Suppressor macrophage (primary cell): ENCODE data around the gene RBMS1.

ENCODE experiments used
- DNase-seq, 4 experiments: peaks; one replicate each; pipeline ENCODE4 v3.0.0-alpha.2; 2020 to 2022

Gene RBMS1

DNA sequence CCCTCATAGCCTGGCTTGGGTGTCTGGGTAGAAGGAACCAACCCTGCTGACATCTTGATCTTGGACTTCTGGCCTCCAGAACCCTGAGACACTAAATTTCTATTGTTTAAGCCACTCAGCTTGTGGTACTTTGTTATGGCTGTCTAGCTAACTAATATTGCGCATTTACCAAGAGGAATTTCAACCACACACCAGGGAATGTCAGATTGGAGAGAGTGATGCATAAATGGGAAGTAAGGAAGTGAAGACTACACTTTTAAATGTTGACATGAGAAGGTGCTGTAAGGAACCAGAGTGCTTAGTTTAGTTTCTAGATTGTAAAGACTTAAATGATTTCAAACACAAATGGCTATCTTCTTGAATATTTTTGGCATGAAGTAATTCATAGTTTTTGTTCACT, 194.6 kb downstream of the RBMS1 start:
- no peak for DNase-seq

DNA sequence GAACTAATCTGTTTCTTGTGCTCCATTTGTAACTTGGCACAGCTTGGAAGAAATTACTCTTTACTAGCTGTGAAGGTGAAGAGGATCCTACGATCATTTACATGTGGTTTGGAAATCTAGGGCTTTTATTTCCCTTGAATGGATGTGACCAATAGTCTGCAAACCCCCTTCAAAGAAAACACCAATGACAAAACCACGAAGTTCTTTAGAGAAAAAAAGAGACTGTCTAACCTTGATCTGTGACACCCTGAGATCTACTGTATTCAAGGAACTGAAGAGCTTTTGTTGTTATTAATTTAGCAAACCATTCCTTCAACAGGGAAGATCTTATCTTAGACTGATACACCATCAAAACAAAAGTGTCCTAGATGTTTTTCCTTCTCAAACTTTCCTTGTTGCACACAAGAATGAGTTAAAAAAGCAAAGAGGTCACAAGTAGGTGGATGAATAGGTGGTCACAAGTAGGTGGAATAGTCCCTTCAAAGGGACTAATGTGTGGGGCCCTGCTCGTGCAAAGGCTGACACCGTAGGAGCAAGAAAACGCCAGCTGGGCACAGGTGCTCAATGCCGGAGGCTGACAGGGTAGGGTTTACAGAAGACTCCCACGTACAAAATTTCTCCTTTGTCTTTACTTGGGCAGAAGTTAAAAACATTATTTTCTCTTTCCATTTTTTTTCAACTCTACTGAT, 197.9 kb downstream of the RBMS1 start:
- DNase-seq, result no peak

DNA sequence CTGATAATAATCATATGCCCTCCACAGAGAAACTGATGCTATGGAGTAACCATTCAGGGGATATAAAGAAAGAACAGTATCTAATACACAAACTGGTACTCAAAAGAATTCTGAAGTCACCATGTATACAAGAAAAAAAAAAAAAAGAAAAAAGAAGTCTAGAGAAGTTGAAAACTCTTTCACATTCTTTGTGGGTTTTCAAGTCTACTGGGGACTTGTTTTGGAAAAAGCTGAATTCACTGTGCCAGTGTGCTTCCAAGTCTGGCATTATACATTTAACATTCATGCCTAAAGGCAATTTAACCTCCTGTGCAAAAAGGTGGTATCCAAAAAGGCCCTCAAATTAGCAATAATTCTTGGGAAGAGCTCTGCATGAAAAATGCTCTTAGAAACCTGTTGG, 198.7 kb downstream of the RBMS1 start:
- DNase-seq, result no peak

DNA sequence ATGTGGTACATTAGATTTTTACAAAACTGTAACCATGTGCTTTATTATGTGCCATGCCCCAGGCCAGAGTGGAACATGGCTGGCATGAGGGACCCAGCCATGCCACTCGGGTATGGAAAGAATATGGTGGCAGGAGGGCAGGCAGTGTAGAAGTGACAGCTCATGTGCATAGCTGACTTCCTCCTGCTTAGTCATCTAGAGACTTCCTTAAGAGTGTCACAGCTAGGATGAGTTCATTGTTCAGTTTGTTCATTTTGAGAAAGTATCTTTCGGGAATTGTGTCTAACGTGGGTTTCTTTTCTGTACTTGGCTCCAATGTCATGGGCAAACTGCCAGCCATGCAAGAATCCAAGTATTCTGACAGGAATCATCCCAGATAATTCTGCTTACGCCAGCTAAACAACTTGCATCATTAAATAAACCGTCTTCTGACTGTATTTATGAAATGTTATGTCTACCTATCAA, 199.2 kb downstream of the RBMS1 start:
- DNase-seq, result peak; percentile 56 to 85 (median 73)

DNA sequence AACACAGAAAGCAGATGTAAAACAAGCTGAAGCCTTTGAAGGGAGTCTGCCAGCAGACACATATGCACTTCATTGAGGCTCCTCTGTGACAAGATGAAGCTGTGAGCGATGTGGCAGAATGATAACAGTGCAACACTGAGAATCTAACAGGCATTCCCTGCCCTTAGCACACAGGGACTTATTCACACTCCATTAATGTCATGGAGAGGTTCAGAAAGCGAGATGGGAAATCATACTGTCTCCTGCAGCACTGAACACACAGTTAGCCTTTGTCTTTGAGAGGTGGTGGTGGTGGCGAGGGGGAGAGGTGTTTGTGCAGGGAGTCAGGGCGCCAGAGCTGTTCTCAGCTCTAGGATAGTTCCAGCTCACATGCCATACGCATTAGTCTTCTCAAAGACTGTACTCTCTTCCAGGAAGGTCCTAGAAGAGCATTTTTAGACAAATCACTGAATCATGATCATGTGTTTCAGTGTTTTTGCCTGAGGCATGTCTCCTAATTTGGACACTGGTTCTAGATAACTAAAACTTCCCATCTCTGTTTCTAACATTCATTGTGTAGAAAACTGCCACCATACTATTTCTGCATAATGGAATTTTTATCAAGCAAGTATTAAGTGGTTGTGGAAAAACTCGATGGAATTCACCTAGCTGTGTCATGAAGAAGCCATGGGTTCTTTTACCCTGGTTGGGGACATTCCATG, 200.1 kb downstream of the RBMS1 start:
- DNase-seq, result peak in 1 of 4 experiments; percentile 4

DNA sequence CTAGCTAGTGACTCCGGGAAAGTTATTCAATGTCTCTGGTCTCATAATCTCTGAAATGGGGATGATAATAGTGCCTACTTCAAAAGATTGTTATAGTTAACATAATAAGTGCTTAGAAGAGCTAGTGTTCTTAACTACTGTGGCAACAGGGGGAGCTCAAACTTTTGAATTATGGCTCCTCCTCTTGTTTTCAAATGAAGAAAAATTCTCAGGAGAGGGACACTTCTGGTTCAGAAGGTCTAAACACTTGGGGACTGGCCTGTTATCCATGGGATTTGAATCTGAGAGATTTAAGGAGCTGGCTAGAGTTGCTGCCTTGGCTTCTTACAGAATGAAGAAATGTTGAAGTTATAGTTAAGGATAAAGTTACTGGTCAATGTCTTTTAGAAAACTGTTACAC, 201.4 kb downstream of the RBMS1 start:
- DNase-seq, result no peak

DNA sequence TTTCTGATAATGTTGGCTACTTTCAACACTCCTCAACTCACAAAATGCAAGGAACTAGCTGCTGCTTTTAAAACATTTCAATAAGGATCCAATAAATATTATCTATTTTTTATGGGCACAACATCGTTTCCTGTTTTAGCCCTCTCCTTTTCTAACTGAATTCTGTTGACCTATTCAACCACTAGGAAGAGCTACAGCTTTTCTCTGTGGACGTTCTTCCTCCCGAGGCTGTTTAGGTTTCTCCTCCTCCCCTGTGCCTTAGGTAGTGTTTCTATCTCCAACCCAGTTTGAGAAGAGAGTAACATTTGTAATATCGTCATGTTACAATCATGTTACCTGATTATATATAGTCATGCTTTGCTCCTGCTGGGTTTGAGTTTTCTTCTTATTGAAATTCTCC, 202.2 kb downstream of the RBMS1 start:
- no peak for DNase-seq

DNA sequence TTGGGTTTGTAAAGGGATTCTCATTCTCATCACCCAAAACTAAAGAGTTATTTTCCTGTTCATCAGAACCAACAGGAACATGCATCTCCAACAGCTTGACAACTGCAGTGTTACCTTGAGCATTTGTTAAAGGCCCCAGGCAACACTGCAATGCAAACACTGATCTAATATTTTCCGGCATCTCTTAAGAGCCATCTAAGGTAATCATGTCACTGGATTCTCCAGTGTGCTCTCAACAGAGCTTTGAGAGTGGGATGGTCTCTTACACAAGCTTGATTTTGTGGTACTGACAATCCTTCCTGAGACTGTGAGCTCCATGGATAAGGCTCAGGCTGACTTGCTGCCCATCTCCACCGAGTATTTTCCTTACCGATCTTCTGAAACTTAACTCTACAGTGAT, 203.0 kb downstream of the RBMS1 start:
- DNase-seq, result no peak

DNA sequence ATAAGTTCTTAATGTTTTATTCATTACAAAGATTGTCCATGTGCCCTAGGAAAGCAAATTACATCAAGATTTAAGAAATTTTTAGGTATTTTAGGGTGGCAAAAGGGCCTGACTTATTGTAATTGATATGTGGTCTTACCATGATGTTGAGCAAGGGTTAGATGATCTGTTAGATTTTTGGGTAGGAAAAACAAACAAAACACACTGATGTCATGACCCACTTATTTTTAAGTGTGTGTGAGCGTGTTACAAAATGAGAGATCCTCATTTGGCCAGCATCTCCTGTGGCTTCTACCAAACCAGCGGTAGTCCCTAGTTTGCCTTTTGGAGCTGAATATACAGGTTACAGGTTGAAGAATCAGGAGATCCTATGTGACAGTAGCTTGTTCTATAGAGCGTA, 203.8 kb downstream of the RBMS1 start:
- DNase-seq, result peak in 2 of 4 experiments; percentile 31 to 34

DNA sequence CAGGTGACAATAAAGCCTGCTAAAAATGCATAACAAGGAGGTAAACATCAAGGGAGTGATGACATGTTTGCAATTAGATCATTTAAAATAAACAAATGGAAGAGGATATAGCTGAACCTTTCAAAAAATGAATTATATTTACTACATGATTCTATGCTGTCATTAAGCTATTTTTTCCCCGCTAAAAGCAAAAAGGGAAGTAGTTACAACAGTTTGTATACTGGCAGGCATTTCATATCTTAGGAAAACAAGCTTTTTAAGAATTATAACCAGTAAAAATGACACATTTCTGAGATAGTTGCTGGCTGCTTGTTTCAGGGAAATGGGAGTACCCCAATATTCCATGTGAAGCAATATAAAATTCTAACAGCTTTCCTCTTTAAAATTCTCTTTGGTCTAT, 204.5 kb downstream of the RBMS1 start:
- peak in 2 of 4 experiments; percentile 66 for DNase-seq

DNA sequence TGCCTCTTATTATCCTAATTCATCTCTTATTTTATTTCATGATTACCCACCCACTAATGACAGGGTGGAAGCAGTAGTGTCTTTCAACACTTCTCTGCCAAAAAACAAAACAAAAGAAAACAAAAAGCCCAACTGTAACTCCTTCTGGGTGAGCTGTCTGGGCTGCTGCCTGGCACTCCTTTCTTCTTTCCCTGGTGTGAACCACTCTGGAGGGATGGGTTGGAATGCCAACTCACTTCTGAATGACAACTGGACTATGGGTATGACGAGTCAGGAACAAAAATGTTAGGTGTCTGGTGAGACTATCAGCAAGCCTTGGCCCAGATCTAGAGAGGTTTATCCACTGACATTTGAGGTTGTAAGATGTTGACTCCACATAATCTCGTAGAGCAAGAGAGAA, 205.3 kb downstream of the RBMS1 start:
- DNase-seq, result no peak

DNA sequence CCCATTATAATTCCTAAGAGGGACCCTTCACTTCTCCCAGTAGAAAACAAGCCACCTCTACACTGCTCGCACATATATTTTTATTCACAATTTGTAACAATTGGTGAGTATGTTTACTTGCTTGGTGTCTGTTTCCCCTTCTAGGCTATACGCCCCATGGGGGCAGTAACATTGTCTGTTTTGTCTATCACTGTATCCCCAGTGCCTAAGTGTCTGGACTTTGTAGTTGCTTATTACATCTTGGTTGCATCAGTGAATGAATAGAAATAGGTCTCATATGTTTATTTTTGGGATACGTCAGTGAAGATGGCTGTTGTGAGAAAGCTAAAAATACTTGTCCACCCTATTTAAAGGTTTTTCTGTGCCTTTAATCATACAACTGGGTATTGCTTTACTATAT, 206.1 kb downstream of the RBMS1 start:
- no peak for DNase-seq

DNA sequence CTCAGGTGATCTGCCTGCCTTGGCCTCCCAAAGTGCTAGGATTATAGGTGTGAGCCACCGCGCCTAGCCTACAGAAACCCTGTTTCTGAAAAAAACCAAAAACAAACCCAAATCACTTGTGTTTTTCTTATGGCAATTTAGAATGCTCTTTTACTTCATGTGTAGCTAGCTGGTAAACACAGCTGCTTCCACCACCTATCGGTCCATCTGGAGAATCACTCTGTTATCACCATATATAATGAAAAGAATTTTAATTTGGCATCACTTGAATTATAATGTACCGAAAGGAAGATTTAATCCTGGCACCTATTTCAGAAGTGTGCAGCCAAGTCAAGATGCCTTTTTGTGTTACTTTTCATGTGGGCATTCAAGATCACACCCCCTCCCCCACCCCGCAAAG, 207.1 kb downstream of the RBMS1 start:
- no peak for DNase-seq

DNA sequence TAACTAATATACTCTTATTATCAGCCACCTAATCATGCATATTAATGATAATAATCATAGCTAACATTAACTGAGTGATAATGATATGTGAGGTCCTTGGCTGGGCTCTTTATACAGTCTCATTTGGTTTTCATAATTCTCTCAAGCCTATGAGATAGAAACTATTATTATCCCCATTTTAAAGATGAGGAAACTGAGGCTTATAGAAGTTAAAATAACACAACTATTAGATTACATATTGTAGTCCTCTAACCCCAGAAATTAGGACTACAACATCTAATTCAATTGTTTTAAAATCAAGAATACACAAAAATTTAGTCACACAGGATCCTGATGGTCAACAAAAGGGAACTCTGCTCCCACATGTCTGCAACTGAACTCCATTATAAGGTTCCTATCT, 209.9 kb downstream of the RBMS1 start:
- DNase-seq, result no peak

DNA sequence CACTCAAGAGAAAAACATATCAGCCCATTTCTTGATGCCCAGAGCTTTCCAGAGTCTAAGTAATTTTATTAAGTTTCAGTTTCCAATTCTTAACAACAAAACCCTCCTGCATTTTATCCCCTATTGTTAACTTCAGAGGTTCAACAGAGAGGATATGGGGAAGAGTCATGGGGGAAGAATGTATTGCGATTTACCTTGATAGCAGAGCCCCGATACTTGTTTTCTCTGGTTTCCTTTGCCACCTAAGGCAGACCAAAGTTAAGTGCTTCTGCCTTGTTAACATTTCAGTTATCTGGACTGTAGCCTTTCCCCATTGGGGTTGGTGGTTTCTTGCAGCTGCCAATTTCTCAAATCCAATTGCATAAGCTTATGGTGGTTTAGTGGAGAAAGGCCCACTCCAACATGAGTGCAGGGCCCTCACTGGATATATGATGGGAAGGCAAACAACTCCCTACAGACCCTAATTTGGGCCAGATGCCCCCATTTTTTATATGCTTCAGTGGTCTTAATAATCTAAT, 211.5 kb downstream of the RBMS1 start:
- DNase-seq, result no peak

DNA sequence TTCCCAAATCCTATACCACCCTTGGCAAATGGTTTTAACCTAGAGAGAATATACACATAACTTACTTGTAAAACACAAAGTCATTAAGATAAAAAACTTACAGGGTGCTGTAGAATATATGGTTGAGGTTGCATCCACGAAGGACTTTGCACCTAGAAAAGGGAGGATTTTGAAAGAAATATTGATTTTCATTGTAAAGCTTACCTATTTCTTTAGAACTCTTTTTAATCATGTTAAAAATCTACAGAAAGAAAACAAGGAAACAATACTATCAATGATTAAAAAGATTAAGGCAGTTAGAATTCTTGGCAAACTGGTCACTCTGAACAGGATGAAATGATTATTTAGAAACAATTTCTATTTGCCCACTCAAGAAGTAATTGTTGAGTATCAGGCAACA, 212.4 kb downstream of the RBMS1 start:
- DNase-seq, result no peak

DNA sequence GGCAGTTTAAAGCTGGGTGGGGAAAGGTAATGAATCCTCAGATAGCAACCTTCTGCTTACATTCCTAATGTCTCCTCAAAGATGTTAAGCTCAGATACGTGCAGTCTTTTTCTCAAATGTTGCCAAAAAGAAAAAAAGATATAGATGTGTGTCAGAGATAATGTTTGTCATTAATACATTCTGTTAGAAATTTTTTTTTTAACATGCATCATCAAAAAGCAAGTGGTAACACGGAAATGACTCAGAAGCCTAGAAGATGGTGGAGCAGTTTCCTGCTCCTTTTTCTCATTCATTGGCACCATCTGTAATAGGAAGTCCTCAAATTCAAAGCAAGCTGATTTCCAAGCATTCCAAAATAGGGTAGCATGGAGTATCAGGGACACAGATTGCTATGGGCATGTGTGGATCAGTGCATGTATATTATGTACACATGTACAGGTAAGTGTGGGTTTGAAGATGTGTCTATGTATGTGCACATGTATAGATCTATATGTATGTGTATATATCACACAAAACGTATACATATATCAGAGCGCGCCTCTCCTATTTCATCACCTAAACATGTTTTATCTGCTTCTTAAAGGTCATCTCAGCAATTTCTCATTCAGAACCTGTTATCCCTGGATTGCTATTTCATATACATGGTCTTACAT, 213.7 kb downstream of the RBMS1 start:
- peak in 2 of 4 experiments; percentile 36 to 48 for DNase-seq

DNA sequence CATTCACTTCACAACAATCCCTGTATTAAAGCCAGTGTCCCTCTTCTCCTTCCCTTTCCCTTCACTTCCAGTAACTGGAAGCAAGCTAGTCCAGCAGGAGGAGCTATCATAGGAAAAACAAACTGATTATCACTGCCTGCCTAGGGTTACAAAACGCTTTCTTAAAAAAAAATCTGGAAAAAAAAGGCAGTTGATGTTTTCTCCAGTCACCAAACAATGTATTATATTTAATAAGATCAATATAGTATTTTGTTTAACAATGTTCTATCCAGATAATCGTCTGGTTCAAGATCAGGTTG, 214.8 kb downstream of the RBMS1 start:
- peak in 3 of 4 experiments; percentile 27 to 36 (median 27) for DNase-seq

DNA sequence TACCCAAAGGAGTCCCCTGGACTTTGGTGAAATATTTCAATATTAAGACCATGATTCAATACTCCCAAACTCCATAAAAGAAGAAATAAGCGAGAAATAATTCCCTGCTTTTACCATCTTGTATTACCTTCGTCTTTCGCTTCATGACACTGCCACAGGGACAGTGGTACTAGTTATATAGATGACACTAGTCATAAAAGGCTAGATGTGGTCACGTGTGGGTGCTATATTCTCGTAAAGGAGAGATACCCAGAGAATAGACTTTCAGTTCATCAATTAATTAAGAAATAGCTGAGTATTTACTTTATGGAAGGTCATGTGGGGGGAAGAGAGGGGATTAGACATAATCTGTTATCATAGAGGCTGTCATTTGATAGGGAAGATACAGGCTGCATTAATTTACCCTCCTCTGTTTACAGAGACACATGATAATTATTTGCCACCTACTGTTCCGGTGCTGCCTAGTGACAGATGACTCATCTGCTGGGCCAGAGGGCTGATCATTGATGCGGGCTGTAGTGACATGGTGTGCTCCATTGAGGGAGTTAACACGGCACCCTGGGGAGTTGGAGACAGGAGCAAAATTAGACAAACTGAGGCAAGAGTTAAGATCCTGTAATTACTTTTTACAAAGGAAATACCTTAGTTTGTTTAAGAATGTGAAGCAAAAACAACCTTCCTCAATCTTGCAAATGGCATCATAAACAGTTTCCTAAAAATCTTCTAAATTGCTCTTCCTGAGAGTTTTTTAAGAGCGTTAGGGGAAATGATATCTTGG, 215.3 kb downstream of the RBMS1 start:
- DNase-seq, result no peak

DNA sequence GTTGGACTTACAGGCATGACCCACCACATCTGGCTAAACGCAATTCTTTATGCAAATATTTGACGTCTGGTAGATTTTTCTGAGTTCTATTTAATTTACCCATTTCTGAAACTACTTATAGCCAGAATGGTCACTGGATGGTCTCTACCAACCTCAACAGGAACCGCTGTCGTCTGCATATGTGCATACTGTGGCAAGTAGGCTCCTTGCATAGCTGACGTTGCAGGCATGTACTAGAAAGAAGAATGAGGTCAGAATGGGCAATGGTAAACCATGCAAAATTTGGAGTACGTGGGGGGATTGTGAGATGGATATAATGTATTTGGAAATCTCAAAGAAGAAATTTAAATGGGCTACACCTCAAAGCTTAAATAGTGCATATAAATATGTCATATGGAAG, 216.5 kb downstream of the RBMS1 start:
- DNase-seq, result no peak

DNA sequence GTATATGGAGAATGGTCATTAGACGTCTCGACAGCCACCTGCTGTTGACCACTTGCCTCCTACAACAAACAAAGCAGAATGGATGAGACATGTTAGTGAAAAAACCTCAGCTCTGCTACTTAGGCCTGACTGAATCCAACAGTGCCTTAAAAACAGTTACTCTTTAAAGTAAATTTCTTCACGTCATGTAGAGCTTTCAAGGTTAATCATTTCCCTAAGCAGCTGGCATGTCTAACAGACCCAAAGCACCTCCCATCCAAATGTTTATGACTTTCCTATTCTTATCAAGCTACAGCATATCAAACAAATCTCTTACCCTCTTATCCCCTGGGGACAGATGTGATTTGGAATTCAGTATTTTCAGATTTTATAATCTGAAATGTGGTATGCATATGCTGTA, 218.0 kb downstream of the RBMS1 start:
- DNase-seq, result no peak

DNA sequence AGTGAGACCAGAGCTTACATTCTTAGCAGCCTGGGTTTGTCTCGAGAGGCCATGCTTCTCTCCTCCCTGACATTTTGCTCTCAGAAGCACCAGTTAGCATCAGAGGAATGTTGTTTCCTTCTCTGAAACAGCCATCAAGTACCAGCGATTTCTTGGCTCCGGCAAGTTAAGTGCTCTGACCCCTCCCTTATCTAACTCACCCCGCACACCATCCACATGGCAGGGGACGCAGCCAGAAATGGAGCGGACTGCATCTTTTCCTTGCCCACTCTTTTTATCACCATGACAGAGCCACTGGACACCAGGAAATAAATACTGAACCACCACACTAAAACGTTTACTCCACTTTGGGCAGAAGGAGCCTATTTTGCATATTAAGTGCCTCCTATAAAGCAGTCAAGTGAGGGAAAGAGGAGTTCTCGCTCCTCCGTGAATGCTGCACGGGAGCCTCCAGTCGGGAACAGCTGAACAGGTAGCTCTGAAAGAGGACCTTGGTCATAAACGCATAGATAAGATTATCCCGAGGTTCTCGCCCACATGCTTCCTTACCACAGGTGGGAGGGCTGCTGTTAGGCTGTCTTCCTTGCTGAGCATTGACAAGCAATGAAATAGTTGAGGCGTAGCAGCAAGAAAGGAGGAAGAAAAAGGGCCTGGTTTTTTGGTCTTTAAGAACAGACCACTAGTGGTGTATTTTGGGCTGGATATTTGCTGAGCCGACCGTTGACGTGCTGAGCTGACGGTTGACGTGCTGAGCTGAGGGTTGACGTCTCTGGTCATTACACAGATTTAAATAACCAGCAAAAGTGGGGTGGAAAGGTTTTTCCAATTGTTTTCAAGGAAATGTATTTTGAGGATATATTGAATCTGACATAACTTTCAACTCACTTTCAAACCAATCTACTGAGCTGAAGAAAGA, 222.2 kb downstream of the RBMS1 start:
- no peak for DNase-seq
